Measurements from ENCODE around the gene ALPK1. TPM values are rescaled to one million over a fixed set of nuclear protein-coding genes. Genes with fewer than 3 reads are reported as not detected.

ALPK1 gene
- total RNA-seq, 1 experiment from 2014 or later, result 4.9 TPM

DNA sequence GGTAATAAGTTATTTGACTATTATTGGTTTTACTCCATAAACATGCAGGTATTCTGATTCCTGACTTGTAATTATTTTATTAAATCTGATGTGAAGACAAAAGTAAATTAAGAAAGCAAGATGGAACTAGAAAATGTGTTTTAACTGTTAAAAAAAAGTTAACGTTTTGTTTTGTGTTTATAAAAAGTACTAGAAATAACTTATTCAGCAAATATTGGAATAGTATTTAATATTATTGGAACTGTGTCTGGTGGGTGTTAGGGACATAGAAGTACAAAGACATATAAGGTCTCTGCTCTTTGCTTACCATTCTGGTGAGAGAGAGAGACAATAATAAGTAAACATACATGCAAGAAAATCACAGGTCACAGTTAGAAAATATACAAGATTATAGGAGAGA lies 27.1 kb upstream of the ALPK1 start:
- Mint-ChIP-seq H3K27me3 (ENCODE audit: insufficient read depth, unreplicated experiment) (no peaks in the 10 kb centered on the region), H3K36me3 (ENCODE audit: insufficient read depth, unreplicated experiment) (peaks cover 10% of the 10 kb centered on the region), H3K4me1 (ENCODE audit: low read depth, unreplicated experiment) (no peaks in the 10 kb centered on the region), H3K27ac (ENCODE audit: unreplicated experiment) (no peak overlapping the region), H3K4me3 (ENCODE audit: unreplicated experiment) (no peak overlapping the region), H3K9me3 (ENCODE audit: unreplicated experiment) (no peaks in the 10 kb centered on the region)
- no peak for DNase-seq
- no TSS peak for BruUV-seq (replicated peaks)
- intact Hi-C loops (cut with micrococcal nuclease; ENCODE audit: unreplicated experiment), result no loop called here
- Histone ChIP-seq H3K9me3 (no peaks in the 10 kb centered on the region), H3K27me3 (replicated peaks; ENCODE audit: control insufficient read depth, insufficient read depth, low read length) (no peaks in the 10 kb centered on the region), H3K36me3 (ENCODE audit: control insufficient read depth, insufficient read depth, low read length) (no peaks in the 10 kb centered on the region; the same call in 1 of the 2 replicates), H3K4me3 (ENCODE audit: low read depth, low read length) (no peak overlapping the region), H3K4me1 (peaks cover 7% of the 10 kb centered on the region; the same call in 1 of the 2 replicates)
- POLR2A ChIA-PET, result no interaction called here
- TF ChIP-seq, protein P1, sequence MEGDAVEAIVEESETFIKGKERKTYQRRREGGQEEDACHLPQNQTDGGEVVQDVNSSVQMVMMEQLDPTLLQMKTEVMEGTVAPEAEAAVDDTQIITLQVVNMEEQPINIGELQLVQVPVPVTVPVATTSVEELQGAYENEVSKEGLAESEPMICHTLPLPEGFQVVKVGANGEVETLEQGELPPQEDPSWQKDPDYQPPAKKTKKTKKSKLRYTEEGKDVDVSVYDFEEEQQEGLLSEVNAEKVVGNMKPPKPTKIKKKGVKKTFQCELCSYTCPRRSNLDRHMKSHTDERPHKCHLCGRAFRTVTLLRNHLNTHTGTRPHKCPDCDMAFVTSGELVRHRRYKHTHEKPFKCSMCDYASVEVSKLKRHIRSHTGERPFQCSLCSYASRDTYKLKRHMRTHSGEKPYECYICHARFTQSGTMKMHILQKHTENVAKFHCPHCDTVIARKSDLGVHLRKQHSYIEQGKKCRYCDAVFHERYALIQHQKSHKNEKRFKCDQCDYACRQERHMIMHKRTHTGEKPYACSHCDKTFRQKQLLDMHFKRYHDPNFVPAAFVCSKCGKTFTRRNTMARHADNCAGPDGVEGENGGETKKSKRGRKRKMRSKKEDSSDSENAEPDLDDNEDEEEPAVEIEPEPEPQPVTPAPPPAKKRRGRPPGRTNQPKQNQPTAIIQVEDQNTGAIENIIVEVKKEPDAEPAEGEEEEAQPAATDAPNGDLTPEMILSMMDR (IDR thresholded peaks at IDR 0.05; ENCODE audit: insufficient read depth in 1 of 2, low read depth in 1 of 2, low read length in 1 of 2, severe bottlenecking in 1 of 2, unreplicated experiment in 1 of 2), result no peak
- CTCF ChIA-PET, result no interaction called here

- Mint-ChIP-seq H3K4me1 (ENCODE audit: low read depth, unreplicated experiment) (no peaks in the 10 kb centered on the region), H3K27me3 (ENCODE audit: insufficient read depth, unreplicated experiment) (no peaks in the 10 kb centered on the region), H3K36me3 (ENCODE audit: insufficient read depth, unreplicated experiment) (peaks cover 10% of the 10 kb centered on the region), H3K4me3 (ENCODE audit: unreplicated experiment) (no peak overlapping the region), H3K27ac (ENCODE audit: unreplicated experiment) (no peak overlapping the region), H3K9me3 (ENCODE audit: unreplicated experiment) (no peaks in the 10 kb centered on the region)
- no peaks in the 10 kb centered on the region for H3K9me3 ChIP-seq
- no peaks in the 10 kb centered on the region for H3K27me3 ChIP-seq (replicated peaks; ENCODE audit: control insufficient read depth, insufficient read depth, low read length)
- intact Hi-C loops (cut with micrococcal nuclease; ENCODE audit: unreplicated experiment), result no loop called here
- H3K4me1 ChIP-seq, result peaks cover 7% of the 10 kb centered on the region; the same call in 1 of the 2 replicates
- BruUV-seq (replicated peaks), result no TSS peak
- TF ChIP-seq, protein P1 (IDR thresholded peaks at IDR 0.05; ENCODE audit: insufficient read depth in 1 of 2, low read depth in 1 of 2, low read length in 1 of 2, severe bottlenecking in 1 of 2, unreplicated experiment in 1 of 2), result no peak
- CTCF ChIA-PET, result no interaction called here
- POLR2A ChIA-PET, result no interaction called here
- H3K36me3 ChIP-seq (ENCODE audit: control insufficient read depth, insufficient read depth, low read length), result no peaks in the 10 kb centered on the region; the same call in 1 of the 2 replicates
- no peak overlapping the region for H3K4me3 ChIP-seq (ENCODE audit: low read depth, low read length)
- DNase-seq, result peak in 1 of 2 experiments; percentile 9
Measured at GRCh38 chr4:112270640-112271421, 26.3 kb upstream of the ALPK1 start.

DNA sequence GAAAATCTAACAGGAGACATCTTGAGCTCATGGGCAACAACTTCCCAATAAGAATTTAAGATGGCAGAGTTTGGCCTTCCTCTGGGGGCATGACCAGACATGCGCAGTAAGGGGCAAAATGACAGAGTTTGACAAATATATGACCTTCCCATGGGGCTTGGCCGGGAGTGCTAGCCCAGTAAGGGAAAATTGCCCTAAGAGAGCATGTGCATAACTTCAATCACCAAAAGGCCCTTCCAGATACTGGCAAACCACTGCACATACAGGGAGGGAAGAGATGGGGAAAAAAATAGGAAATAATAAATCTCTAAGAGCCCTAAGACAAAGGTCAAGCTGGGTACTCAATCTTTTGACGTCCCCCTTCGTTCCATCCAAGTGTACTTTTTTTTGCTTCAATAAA lies 24.9 kb upstream of the ALPK1 start:
- H3K36me3 ChIP-seq (ENCODE audit: control insufficient read depth, insufficient read depth, low read length), result no peaks in the 10 kb centered on the region; the same call in 1 of the 2 replicates
- no peaks in the 10 kb centered on the region for H3K9me3 Mint-ChIP-seq (ENCODE audit: unreplicated experiment)
- CTCF ChIA-PET, result no interaction called here
- H3K4me1 Mint-ChIP-seq (ENCODE audit: low read depth, unreplicated experiment), result no peaks in the 10 kb centered on the region
- no peak for DNase-seq
- no peaks in the 10 kb centered on the region for H3K9me3 ChIP-seq
- H3K4me1 ChIP-seq, result peaks cover 7% of the 10 kb centered on the region; the same call in 1 of the 2 replicates
- POLR2A ChIA-PET, result no interaction called here
- intact Hi-C loops (cut with micrococcal nuclease; ENCODE audit: unreplicated experiment), result no loop called here
- BruUV-seq (replicated peaks), result no TSS peak
- H3K4me3 ChIP-seq (ENCODE audit: low read depth, low read length), result no peak overlapping the region
- no peak overlapping the region for H3K27ac Mint-ChIP-seq (ENCODE audit: unreplicated experiment)
- H3K27me3 Mint-ChIP-seq (ENCODE audit: insufficient read depth, unreplicated experiment), result no peaks in the 10 kb centered on the region
- no peaks in the 10 kb centered on the region for H3K27me3 ChIP-seq (replicated peaks; ENCODE audit: control insufficient read depth, insufficient read depth, low read length)
- TF ChIP-seq, protein P1 (IDR thresholded peaks at IDR 0.05; ENCODE audit: insufficient read depth in 1 of 2, low read depth in 1 of 2, low read length in 1 of 2, severe bottlenecking in 1 of 2, unreplicated experiment in 1 of 2), result no peak
- peaks cover 9% of the 10 kb centered on the region for H3K36me3 Mint-ChIP-seq (ENCODE audit: insufficient read depth, unreplicated experiment)
- H3K4me3 Mint-ChIP-seq (ENCODE audit: unreplicated experiment), result no peak overlapping the region
